ENCODE measurements around the gene ADM.

DNA sequence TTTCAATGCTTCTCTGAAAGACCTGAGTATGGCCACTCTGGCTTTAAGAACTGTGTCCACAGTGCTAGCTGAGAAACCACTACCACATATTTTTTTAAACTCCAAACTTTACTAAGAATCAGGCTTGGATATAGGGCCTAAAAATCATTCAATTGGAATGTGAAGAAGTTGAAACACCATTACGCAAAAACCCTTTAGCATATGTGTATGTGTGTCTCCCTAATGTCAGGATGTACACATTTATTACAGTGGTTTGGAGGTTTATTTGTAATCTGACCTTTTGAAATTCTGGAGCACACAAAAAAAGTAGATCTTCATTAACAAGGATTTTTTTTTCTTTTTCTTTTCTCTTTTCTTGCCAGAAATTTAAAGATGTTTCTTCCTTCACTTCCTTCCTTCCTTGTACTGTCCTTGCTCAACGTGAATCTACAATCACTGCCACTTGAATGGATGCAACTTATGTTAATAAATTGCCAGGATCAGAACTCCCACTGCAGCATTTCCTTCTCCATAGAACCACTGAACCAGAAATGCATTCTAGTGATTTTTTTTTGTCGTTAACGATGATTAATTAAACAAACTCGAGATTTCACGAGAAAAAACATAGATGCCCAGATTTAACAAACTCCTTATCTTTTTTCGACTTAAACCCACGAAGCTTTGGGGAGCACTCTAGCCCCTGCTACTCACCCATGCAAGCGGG is 3.1 kb upstream of the ADM start:
- TF ChIP-seq, protein P1, sequence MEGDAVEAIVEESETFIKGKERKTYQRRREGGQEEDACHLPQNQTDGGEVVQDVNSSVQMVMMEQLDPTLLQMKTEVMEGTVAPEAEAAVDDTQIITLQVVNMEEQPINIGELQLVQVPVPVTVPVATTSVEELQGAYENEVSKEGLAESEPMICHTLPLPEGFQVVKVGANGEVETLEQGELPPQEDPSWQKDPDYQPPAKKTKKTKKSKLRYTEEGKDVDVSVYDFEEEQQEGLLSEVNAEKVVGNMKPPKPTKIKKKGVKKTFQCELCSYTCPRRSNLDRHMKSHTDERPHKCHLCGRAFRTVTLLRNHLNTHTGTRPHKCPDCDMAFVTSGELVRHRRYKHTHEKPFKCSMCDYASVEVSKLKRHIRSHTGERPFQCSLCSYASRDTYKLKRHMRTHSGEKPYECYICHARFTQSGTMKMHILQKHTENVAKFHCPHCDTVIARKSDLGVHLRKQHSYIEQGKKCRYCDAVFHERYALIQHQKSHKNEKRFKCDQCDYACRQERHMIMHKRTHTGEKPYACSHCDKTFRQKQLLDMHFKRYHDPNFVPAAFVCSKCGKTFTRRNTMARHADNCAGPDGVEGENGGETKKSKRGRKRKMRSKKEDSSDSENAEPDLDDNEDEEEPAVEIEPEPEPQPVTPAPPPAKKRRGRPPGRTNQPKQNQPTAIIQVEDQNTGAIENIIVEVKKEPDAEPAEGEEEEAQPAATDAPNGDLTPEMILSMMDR (IDR thresholded peaks at IDR 0.05 in 4 of 5, conservative IDR thresholded peaks at IDR 0.05 in 1 of 5): no peak
- TF ChIP-seq POLR2A (IDR thresholded peaks at IDR 0.05): no peak
